Endothelial cell of umbilical vein (primary cell): ENCODE data around the gene ZNF511. TPM values are rescaled to one million over a fixed set of nuclear protein-coding genes. Genes with fewer than 3 reads are reported as not detected.

ENCODE experiments used
- BruUV-seq: library from RNA; stranded (reverse); fragments of 400-500 nt; replicated peaks from 2 replicates; lab custom pipeline; 2021; lab: Mats Ljungman, UMichigan
- CTCF ChIA-PET: fragments of 300-600, 350-600 bp; sonication (Branson Sonifier 250); formaldehyde crosslinking; loops from one replicate; lab custom pipeline; 2021; ENCODE audit warnings: antibody characterized with exemption, inconsistent platforms; lab: Charles Lee
- POLR2A ChIA-PET: fragments of 300-600, 350-600 bp; sonication (Branson Sonifier 250); formaldehyde crosslinking; loops from one replicate; lab custom pipeline; 2021; ENCODE audit warnings: antibody characterized with exemption, inconsistent platforms; lab: Charles Lee
- DNase-seq: peaks from one replicate; pipeline ENCODE4 v3.0.0-alpha.2; 2011; ENCODE audit warnings: low read depth, low spot score
- FAIRE-seq: peaks from 2 replicates; lab custom pipeline; 2011; peaks lifted over from hg19 to GRCh38; lab: Jason Lieb, UNC
- H2AFZ ChIP-seq: 2 replicates; pipeline ENCODE4 v1.6.0; 2012; ENCODE audit warnings: low read depth, low read length, control low read depth, inconsistent platforms
- H3K27ac ChIP-seq: 2 replicates; pipeline ENCODE4 v1.5.1; 2011; ENCODE audit warnings: low read depth, mild to moderate bottlenecking, control low read depth, low read length, moderate library complexity; ENCODE audit not compliant: insufficient read depth
- H3K27me3 ChIP-seq, 2 experiments: 2 replicates each; pipeline versions ENCODE4 v1.6.0 to v1.6.1; 2011; ENCODE audit warnings: low read length in 2 of 2, mixed read lengths in 1 of 2; ENCODE audit not compliant: control insufficient read depth in 2 of 2, insufficient read depth in 2 of 2
- H3K36me3 ChIP-seq, 2 experiments: 2 replicates in 1 of 2; 3 replicates in 1 of 2; pipeline ENCODE4 v1.5.1; 2011; ENCODE audit warnings: low read length in 2 of 2, mild to moderate bottlenecking in 1 of 2, moderate library complexity in 1 of 2; ENCODE audit not compliant: control insufficient read depth in 2 of 2, insufficient read depth in 2 of 2; ENCODE audit errors: extremely low read depth in 1 of 2
- H3K4me1 ChIP-seq: 3 replicates; pipeline ENCODE4 v1.5.1; 2011; ENCODE audit warnings: mild to moderate bottlenecking, low read length; ENCODE audit not compliant: control insufficient read depth, insufficient read depth; ENCODE audit errors: extremely low read depth
- H3K4me2 ChIP-seq: 2 replicates; pipeline ENCODE4 v1.6.1; 2011; ENCODE audit warnings: low read length, control low read depth, mixed read lengths; ENCODE audit not compliant: insufficient read depth
- H3K4me3 ChIP-seq, 3 experiments: fragments of 200-600 bp in 1 of 3; sonication (generic), shearing (Covaris generic) in 1 of 3; replicated peaks in 1 of 3; 2 replicates each; pipeline ENCODE4 v1.5.1; 2011 to 2016; ENCODE audit warnings: control low read depth in 3 of 3, low read length in 3 of 3, mild to moderate bottlenecking in 2 of 3, inconsistent platforms in 1 of 3, low read depth in 1 of 3, moderate library complexity in 1 of 3; ENCODE audit not compliant: insufficient read depth in 1 of 3
- H3K79me2 ChIP-seq: 2 replicates; pipeline ENCODE4 v1.6.0; 2012; ENCODE audit warnings: low read length, inconsistent platforms; ENCODE audit not compliant: control insufficient read depth, insufficient read depth
- H3K9ac ChIP-seq: replicated peaks from 2 replicates; pipeline ENCODE3; 2011; ENCODE audit warnings: low read length, control low read depth; ENCODE audit not compliant: insufficient read depth; ENCODE audit errors: extremely low read depth
- H3K9me1 ChIP-seq: replicated peaks from 3 replicates; pipeline ENCODE4 v1.6.0; 2011; ENCODE audit warnings: mild to moderate bottlenecking, low read length; ENCODE audit not compliant: control insufficient read depth, insufficient read depth; ENCODE audit errors: extremely low read depth
- H3K9me3 ChIP-seq: replicated peaks from 2 replicates; pipeline ENCODE4 v1.5.1; 2012; ENCODE audit warnings: low read length, inconsistent platforms; ENCODE audit not compliant: control insufficient read depth, insufficient read depth
- H4K20me1 ChIP-seq: replicated peaks from 2 replicates; pipeline ENCODE3; 2011; ENCODE audit warnings: mild to moderate bottlenecking, low read length; ENCODE audit not compliant: control insufficient read depth, insufficient read depth; ENCODE audit errors: extremely low read depth
- CTCF ChIP-seq, 2 donors: IDR thresholded peaks; 1 replicate in 1 of 2; 2 replicates in 1 of 2; pipeline ENCODE4 v1.5.1; 2011; ENCODE audit warnings: low read length in 2 of 2, mild to moderate bottlenecking in 2 of 2, moderate library complexity in 2 of 2, control low read depth in 1 of 2, inconsistent platforms in 1 of 2, low read depth in 1 of 2; ENCODE audit not compliant: insufficient read depth in 1 of 2; ENCODE audit errors: extremely low read depth in 1 of 2
- EZH2 ChIP-seq: IDR thresholded peaks from 2 replicates; pipeline ENCODE4 v1.6.1; 2012; ENCODE audit warnings: borderline replicate concordance, low read depth, mild to moderate bottlenecking, moderate library complexity, low read length, inconsistent platforms; ENCODE audit not compliant: severe bottlenecking
- FOS ChIP-seq: IDR thresholded peaks from 2 replicates; pipeline ENCODE4 v1.6.1; 2011; ENCODE audit warnings: mild to moderate bottlenecking, low read length, moderate library complexity, borderline replicate concordance; ENCODE audit not compliant: insufficient read depth
- GATA2 ChIP-seq: IDR thresholded peaks from 2 replicates; pipeline ENCODE4 v1.7.0; 2011; ENCODE audit warnings: low read depth, mild to moderate bottlenecking, moderate library complexity, mixed read lengths, low read length; ENCODE audit not compliant: insufficient read length, insufficient read depth
- JUN ChIP-seq: IDR thresholded peaks from 2 replicates; pipeline ENCODE4 v1.6.1; 2011; ENCODE audit warnings: borderline replicate concordance, low read depth; ENCODE audit not compliant: insufficient read length, insufficient read depth
- MAX ChIP-seq: IDR thresholded peaks from 2 replicates; pipeline ENCODE4 v1.6.1; 2011; ENCODE audit not compliant: insufficient read depth, insufficient read length
- MYC ChIP-seq: IDR thresholded peaks from one replicate; pipeline ENCODE4 v1.6.1; 2011; ENCODE audit warnings: mild to moderate bottlenecking, low read depth, low read length
- POLR2A ChIP-seq: IDR thresholded peaks from 2 replicates; pipeline ENCODE4 v1.6.1; 2012; ENCODE audit warnings: low read depth, mild to moderate bottlenecking, control low read depth, low read length
- POLR2AphosphoS5 ChIP-seq: IDR thresholded peaks from 2 replicates; pipeline ENCODE4 v1.6.1; 2012; ENCODE audit warnings: low read depth, mild to moderate bottlenecking, control low read depth, low read length, moderate library complexity; ENCODE audit not compliant: insufficient read depth
- dilution Hi-C: fragments of 300-500 bp; cut with MboI; formaldehyde crosslinking; loops from one replicate; pipeline ENCODE4 v1.15.0; 2019; ENCODE audit warnings: low sequenced_read_pairs; ENCODE audit not compliant: extremely low pct_ligation_motif_present
- intact Hi-C: fragments of 100-400 bp; cut with micrococcal nuclease; formaldehyde crosslinking; loops from one replicate; pipeline ENCODE4 v1.10.0; 2022
- polyA plus RNA-seq, 4 experiments: library from polyadenylated mRNA; depleted of rRNA in 3 of 4; stranded (reverse) in 3 of 4; unstranded in 1 of 4; fragments of >200 nt; gene quantifications; 2 replicates each; pipeline versions ENCODE4 v1.2.1 to v1.2.3, GENCODE V29; 2011 to 2012; ENCODE audit warnings: missing spikeins in 1 of 4
- total RNA-seq: library from RNA; stranded (reverse); gene quantifications from 2 replicates; pipeline ENCODE4 v1.2.3, GENCODE V29; 2021

ZNF511 gene
- total and polyA plus RNA-seq, 2 donors (not counting 3 experiments of a cell fraction or from before 2014, with no cell fraction given): 25.6 to 37.9 TPM

- Histone ChIP-seq H3K79me2 (no peaks in the 10 kb centered on the region), H3K36me3 (no peaks in the 10 kb centered on the region), H3K9me3 (no peaks in the 10 kb centered on the region), H3K27me3 (no peaks in the 10 kb centered on the region), H3K27ac (no peak overlapping the region), H3K4me1 (peaks cover 3% of the 10 kb centered on the region), H3K4me3 (no peak overlapping the region), H3K9me1 (no peaks in the 10 kb centered on the region), H2AFZ (no peak overlapping the region), H3K4me2 (no peak overlapping the region), H3K9ac (no peak overlapping the region), H4K20me1 (no peaks in the 10 kb centered on the region)
- dilution Hi-C loops (no loop called here), intact Hi-C loops (no loop called here)
- no peak for FAIRE-seq
- TF ChIP-seq EZH2: no peak
- no peak for TF ChIP-seq GATA2
- no peak for TF ChIP-seq MAX
- TF ChIP-seq JUN: no peak
- TF ChIP-seq MYC: no peak
- TF ChIP-seq POLR2AphosphoS5: no peak
- TF ChIP-seq FOS: no peak
- TF ChIP-seq POLR2A: no peak
- TF ChIP-seq CTCF (IDR thresholded peaks at IDR 0.05; ENCODE audit: extremely low read depth in 1 of 2, insufficient read depth in 1 of 2, low read depth in 1 of 2, low read length in 2 of 2): no peak
- no peak for DNase-seq
- BruUV-seq: no TSS peak
- ChIA-PET CTCF (interaction anchor here (0.9 to 3.6 kb wide), 2 partner anchors 14 to 25 kb away, joined by 3 to 20 read pairs; no protein-coding TSS in a partner anchor), POLR2A (no interaction called here)
Measured at GRCh38 chr10:133355266-133355665, 46.6 kb downstream of the ZNF511 start.
